ENCODE measurements around the gene NUCB1.

- no peak for TF ChIP-seq EZH2 (IDR thresholded peaks at IDR 0.05)
- no peak for TF ChIP-seq POLR2AphosphoS5 (IDR thresholded peaks at IDR 0.05; ENCODE audit: borderline replicate concordance, low read depth, low read length)
Measured at GRCh38 chr19:48881741-48882657, 18.1 kb upstream of the NUCB1 start.
